DND-41 (cell line): ENCODE data around the gene C10orf143.
A peak's percentile ranks its signal among the peaks of the same experiment; 100 is the strongest.

Experiments used
- ATAC-seq: fragments of 200-7000 bp; cut with Tn5 transposase; 3 replicates; pipeline ENCODE4 v1.9.1; 2021; ENCODE audit warnings: low read depth; ENCODE audit not compliant: insufficient read depth
- DNase-seq: peaks from one replicate; pipeline ENCODE4 v3.0.0-alpha.2; 2020
- H2AFZ ChIP-seq: 2 replicates; pipeline ENCODE4 v1.6.0; 2012; ENCODE audit warnings: low read depth, low read length
- H3K27ac ChIP-seq: 2 replicates; pipeline ENCODE4 v1.5.1; 2012; ENCODE audit warnings: low read length, inconsistent platforms
- H3K27me3 ChIP-seq: fragments of 200-600 bp; sonication (generic); 2 replicates; pipeline ENCODE4 v1.6.0; 2012; ENCODE audit warnings: low read length, mild to moderate bottlenecking, inconsistent platforms; ENCODE audit not compliant: insufficient read depth, poor library complexity
- H3K36me3 ChIP-seq: 2 replicates; pipeline ENCODE4 v1.5.1; 2012; ENCODE audit warnings: low read length, inconsistent platforms; ENCODE audit not compliant: insufficient read depth
- H3K4me1 ChIP-seq: 2 replicates; pipeline ENCODE4 v1.5.1; 2012; ENCODE audit warnings: mild to moderate bottlenecking, low read length; ENCODE audit not compliant: insufficient read depth
- H3K4me2 ChIP-seq: 2 replicates; pipeline ENCODE4 v1.6.0; 2012; ENCODE audit warnings: mild to moderate bottlenecking, moderate library complexity, low read length, inconsistent platforms; ENCODE audit not compliant: insufficient read depth
- H3K4me3 ChIP-seq, 2 experiments: fragments of 200-600 bp in 1 of 2; shearing (Covaris generic) in 1 of 2; 2 replicates each; pipeline ENCODE4 v1.5.1; 2012 to 2016; ENCODE audit warnings: inconsistent platforms in 2 of 2, low read length in 2 of 2, mild to moderate bottlenecking in 2 of 2, low read depth in 1 of 2, moderate library complexity in 1 of 2
- H3K79me2 ChIP-seq: 2 replicates; pipeline ENCODE4 v1.6.0; 2012; ENCODE audit warnings: low read length, inconsistent platforms; ENCODE audit not compliant: insufficient read depth
- H3K9ac ChIP-seq: 2 replicates; pipeline ENCODE4 v1.6.0; 2012; ENCODE audit warnings: low read depth, mild to moderate bottlenecking, inconsistent platforms, low read length, moderate library complexity
- H3K9me3 ChIP-seq: 2 replicates; pipeline ENCODE4 v1.5.1; 2012; ENCODE audit warnings: low read length, moderate library complexity, mild to moderate bottlenecking, inconsistent platforms; ENCODE audit not compliant: insufficient read depth, severe bottlenecking
- H4K20me1 ChIP-seq: 2 replicates; pipeline ENCODE4 v1.6.0; 2012; ENCODE audit warnings: low read length; ENCODE audit not compliant: insufficient read depth
- EZH2 ChIP-seq: IDR thresholded peaks from 3 replicates; pipeline ENCODE4 v1.6.1; 2012; ENCODE audit warnings: borderline replicate concordance, low read depth, mild to moderate bottlenecking, moderate library complexity, low read length, inconsistent platforms; ENCODE audit not compliant: severe bottlenecking
- TF ChIP-seq, protein P1 (sequence below): IDR thresholded peaks from 2 replicates; pipeline ENCODE4 v1.5.1; 2012; ENCODE audit warnings: borderline replicate concordance, low read length, moderate library complexity, mild to moderate bottlenecking; ENCODE audit not compliant: poor library complexity, severe bottlenecking; ENCODE audit errors: extremely low read depth

Gene C10orf143

GRCh38 chr10:130112821-130113220, 2.2 kb upstream of the C10orf143 start:
- no peak overlapping the region for H3K4me3 ChIP-seq
- H3K4me1 ChIP-seq = peaks cover 34% of the 10 kb centered on the region
- no peaks in the 10 kb centered on the region; the same call in 1 of the 2 replicates for H3K36me3 ChIP-seq
- ATAC-seq (no peak), DNase-seq (no peak)
- H3K27me3 ChIP-seq = no peaks in the 10 kb centered on the region
- H3K79me2 ChIP-seq = peaks cover 21% of the 10 kb centered on the region
- H3K9me3 ChIP-seq = peaks cover 2% of the 10 kb centered on the region
- peak overlapping the region; percentile 99 for H3K4me2 ChIP-seq
- no peak overlapping the region for H3K9ac ChIP-seq
- TF ChIP-seq, protein P1, sequence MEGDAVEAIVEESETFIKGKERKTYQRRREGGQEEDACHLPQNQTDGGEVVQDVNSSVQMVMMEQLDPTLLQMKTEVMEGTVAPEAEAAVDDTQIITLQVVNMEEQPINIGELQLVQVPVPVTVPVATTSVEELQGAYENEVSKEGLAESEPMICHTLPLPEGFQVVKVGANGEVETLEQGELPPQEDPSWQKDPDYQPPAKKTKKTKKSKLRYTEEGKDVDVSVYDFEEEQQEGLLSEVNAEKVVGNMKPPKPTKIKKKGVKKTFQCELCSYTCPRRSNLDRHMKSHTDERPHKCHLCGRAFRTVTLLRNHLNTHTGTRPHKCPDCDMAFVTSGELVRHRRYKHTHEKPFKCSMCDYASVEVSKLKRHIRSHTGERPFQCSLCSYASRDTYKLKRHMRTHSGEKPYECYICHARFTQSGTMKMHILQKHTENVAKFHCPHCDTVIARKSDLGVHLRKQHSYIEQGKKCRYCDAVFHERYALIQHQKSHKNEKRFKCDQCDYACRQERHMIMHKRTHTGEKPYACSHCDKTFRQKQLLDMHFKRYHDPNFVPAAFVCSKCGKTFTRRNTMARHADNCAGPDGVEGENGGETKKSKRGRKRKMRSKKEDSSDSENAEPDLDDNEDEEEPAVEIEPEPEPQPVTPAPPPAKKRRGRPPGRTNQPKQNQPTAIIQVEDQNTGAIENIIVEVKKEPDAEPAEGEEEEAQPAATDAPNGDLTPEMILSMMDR = no peak
- TF ChIP-seq EZH2 = no peak
- H2AFZ ChIP-seq = no peak overlapping the region
- H4K20me1 ChIP-seq = peaks cover 7% of the 10 kb centered on the region
- no peak overlapping the region for H3K27ac ChIP-seq

DNA sequence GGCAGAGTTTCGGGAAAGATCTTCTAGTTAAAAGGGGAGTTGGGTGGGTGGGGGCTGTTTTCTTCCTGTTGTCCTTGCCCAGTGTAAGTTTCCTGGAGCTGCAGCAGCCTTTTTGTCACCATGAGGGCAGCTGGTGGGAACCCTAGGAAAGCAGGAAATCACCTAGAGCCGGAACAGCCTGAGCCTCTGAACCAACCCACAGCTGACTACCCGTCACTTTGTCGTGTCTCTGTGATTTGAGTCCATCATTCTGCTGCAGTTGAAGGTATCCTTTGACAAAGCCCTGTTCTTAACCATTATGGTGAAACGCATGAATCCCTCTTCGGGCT, 1.2 kb upstream of the C10orf143 start:
- Histone ChIP-seq H3K9ac (peak overlapping the region; percentile 75), H3K27ac (peak overlapping the region; percentile 98)
- TF ChIP-seq, protein P1 = no peak
- TF ChIP-seq EZH2 = no peak

GRCh38 chr10:130111113-130111851, 652 bp upstream of the C10orf143 start:
- Histone ChIP-seq H3K4me3 (peak overlapping the region; percentile 82 to 97), H2AFZ (peak overlapping the region; percentile 100), H3K9me3 (peaks cover 2% of the 10 kb centered on the region), H3K79me2 (peaks cover 21% of the 10 kb centered on the region), H3K27me3 (no peaks in the 10 kb centered on the region), H3K27ac (peak overlapping the region; percentile 98), H4K20me1 (peaks cover 7% of the 10 kb centered on the region), H3K9ac (peak overlapping the region; percentile 75), H3K4me2 (peak overlapping the region; percentile 99), H3K4me1 (peaks cover 34% of the 10 kb centered on the region), H3K36me3 (no peaks in the 10 kb centered on the region; the same call in 1 of the 2 replicates)
- DNase-seq (peak; percentile 97), ATAC-seq (peak; percentile 87)
- no peak for TF ChIP-seq EZH2
- TF ChIP-seq, protein P1 = no peak

More for the DNA sequence above, 1.2 kb upstream of the C10orf143 start:
- DNase-seq (no peak), ATAC-seq (no peak)
- peaks cover 21% of the 10 kb centered on the region for H3K79me2 ChIP-seq
- H4K20me1 ChIP-seq = peaks cover 7% of the 10 kb centered on the region
- H3K36me3 ChIP-seq = no peaks in the 10 kb centered on the region; the same call in 1 of the 2 replicates
- H3K4me2 ChIP-seq = peak overlapping the region; percentile 99
- H2AFZ ChIP-seq = peak overlapping the region; percentile 100
- H3K4me1 ChIP-seq = peaks cover 34% of the 10 kb centered on the region
- peak overlapping the region; percentile 82 to 97 for H3K4me3 ChIP-seq
- H3K9me3 ChIP-seq = peaks cover 2% of the 10 kb centered on the region
- no peaks in the 10 kb centered on the region for H3K27me3 ChIP-seq
